ENCODE measurements around the gene PODXL2.

The PODXL2 gene

GRCh38 chr3:127606086-127606805 lies 22.7 kb upstream of the PODXL2 start:
- no peak for DNase-seq

GRCh38 chr3:127606981-127607595 lies 21.9 kb upstream of the PODXL2 start:
- DNase-seq = no peak

- no peak for DNase-seq
Observed at GRCh38 chr3:127607675-127608361, 21.2 kb upstream of the PODXL2 start.

- no peak for DNase-seq
Observed at GRCh38 chr3:127608362-127608718, 20.6 kb upstream of the PODXL2 start.

- no peak for DNase-seq
Observed at GRCh38 chr3:127610105-127610504, 18.9 kb upstream of the PODXL2 start.

GRCh38 chr3:127611251-127611650 lies 17.7 kb upstream of the PODXL2 start:
- DNase-seq = no peak

GRCh38 chr3:127612966-127613365 lies 16.0 kb upstream of the PODXL2 start:
- no peak for DNase-seq

GRCh38 chr3:127613406-127613805 lies 15.6 kb upstream of the PODXL2 start:
- DNase-seq = no peak

GRCh38 chr3:127614928-127615589 lies 13.9 kb upstream of the PODXL2 start:
- no peak for DNase-seq

- no peak for DNase-seq
Observed at GRCh38 chr3:127615631-127616305, 13.2 kb upstream of the PODXL2 start.

GRCh38 chr3:127616836-127617605 lies 12.0 kb upstream of the PODXL2 start:
- DNase-seq = no peak

GRCh38 chr3:127618891-127619290 lies 10.1 kb upstream of the PODXL2 start:
- DNase-seq = no peak

- DNase-seq = no peak
Observed at GRCh38 chr3:127620637-127621375, 8.2 kb upstream of the PODXL2 start.

GRCh38 chr3:127622031-127622430 lies 7.0 kb upstream of the PODXL2 start:
- DNase-seq = no peak

GRCh38 chr3:127622772-127623576 lies 6.0 kb upstream of the PODXL2 start:
- DNase-seq = no peak

GRCh38 chr3:127624063-127624462 lies 4.9 kb upstream of the PODXL2 start:
- DNase-seq = no peak

GRCh38 chr3:127625821-127626220 lies 3.2 kb upstream of the PODXL2 start:
- no peak for DNase-seq

- DNase-seq = no peak
Observed at GRCh38 chr3:127628426-127628787, 578 bp upstream of the PODXL2 start.

- DNase-seq = no peak
Observed at GRCh38 chr3:127629467-127630403, 750 bp downstream of the PODXL2 start.
